Hepatocyte (in vitro differentiated cells): Measurements from ENCODE around the gene RBM6. TPM values are rescaled to one million over a fixed set of nuclear protein-coding genes. Genes with fewer than 3 reads are reported as not detected.
A peak's percentile ranks its signal among the peaks of the same experiment; 100 is the strongest.
"Not testable (repeated sequence)": the region's sequence is repeated elsewhere in the genome, so short reads cannot be mapped to it uniquely, and the experiment has no call there.

Experiments
- DNase-seq: peaks from one replicate; pipeline ENCODE4 v3.0.0-alpha.2; 2016; ENCODE audit warnings: low spot score
- H2AFZ ChIP-seq: fragments of 200-600 bp; sonication (generic); 2 replicates; pipeline ENCODE4 v1.6.0; 2016; ENCODE audit warnings: antibody characterized with exemption, mild to moderate bottlenecking
- H3K27ac ChIP-seq: fragments of 200-600 bp; sonication (generic); 2 replicates; pipeline ENCODE4 v1.5.1; 2016; ENCODE audit warnings: mild to moderate bottlenecking
- H3K27me3 ChIP-seq: fragments of 200-600 bp; sonication (generic); 2 replicates; pipeline ENCODE4 v1.6.1; 2016
- H3K36me3 ChIP-seq: fragments of 200-600 bp; sonication (generic); replicated peaks from 2 replicates; pipeline ENCODE4 v1.5.1; 2016; ENCODE audit warnings: low read depth; ENCODE audit not compliant: insufficient read depth
- H3K4me1 ChIP-seq: fragments of 200-600 bp; sonication (generic); 2 replicates; pipeline ENCODE4 v1.5.1; 2016; ENCODE audit warnings: mild to moderate bottlenecking, moderate library complexity; ENCODE audit not compliant: insufficient read depth
- H3K4me2 ChIP-seq: fragments of 200-600 bp; sonication (generic); 2 replicates; pipeline ENCODE4 v1.6.0; 2016
- H3K4me3 ChIP-seq: fragments of 200-600 bp; sonication (generic); 2 replicates; pipeline ENCODE4 v1.5.1; 2016; ENCODE audit warnings: mild to moderate bottlenecking
- H3K79me2 ChIP-seq: fragments of 200-600 bp; sonication (generic); 2 replicates; pipeline ENCODE4 v1.6.0; 2017; ENCODE audit warnings: mild to moderate bottlenecking
- H3K9me2 ChIP-seq: fragments of 200-600 bp; sonication (generic); replicated peaks from 2 replicates; pipeline ENCODE4 v1.6.0; 2017; ENCODE audit warnings: mild to moderate bottlenecking; ENCODE audit not compliant: insufficient read depth
- H3K9me3 ChIP-seq: fragments of 200-600 bp; sonication (generic); 2 replicates; pipeline ENCODE4 v1.5.1; 2016; ENCODE audit warnings: low read depth, mild to moderate bottlenecking
- H4K20me1 ChIP-seq: fragments of 200-600 bp; sonication (generic); 2 replicates; pipeline ENCODE4 v1.6.0; 2016; ENCODE audit warnings: mild to moderate bottlenecking; ENCODE audit not compliant: insufficient read depth, poor library complexity, severe bottlenecking
- EZH2 ChIP-seq: fragments of 200-600 bp; sonication (generic); IDR thresholded peaks from 2 replicates; pipeline ENCODE4 v1.6.1; 2016; ENCODE audit warnings: antibody characterized with exemption, mild to moderate bottlenecking, borderline replicate concordance
- EZH2phosphoT487 ChIP-seq: fragments of 200-600 bp; sonication (generic); IDR thresholded peaks from one replicate; pipeline ENCODE4 v1.6.1; 2018; ENCODE audit warnings: antibody characterized with exemption, mild to moderate bottlenecking, low read depth, moderate library complexity; ENCODE audit not compliant: unreplicated experiment, severe bottlenecking
- WGBS: methylation state at CpG from one replicate; pipeline ENCODE4 v1.1.6; 2016; ENCODE audit warnings: low lambda C conversion rate; ENCODE audit errors: missing lambda C conversion rate; 5-methylcytosine and 5-hydroxymethylcytosine counted together
- polyA plus RNA-seq: library from polyadenylated mRNA; unstranded; fragments of >200 nt; fragmentation: Nextera tagmentation; extraction: Ambion mirVana; gene quantifications from 2 replicates; pipeline ENCODE4 v1.2.1, GENCODE V29; 2016
- total RNA-seq: library from RNA; depleted of rRNA; stranded (reverse); fragments of >200 nt; gene quantifications from 2 replicates; pipeline ENCODE4 v1.2.3, GENCODE V29; 2014
- TF ChIP-seq, protein P1 (sequence below): fragments of 200-600 bp; sonication (generic); IDR thresholded peaks from 2 replicates; pipeline ENCODE4 v1.5.1; 2016; ENCODE audit warnings: antibody characterized with exemption, mild to moderate bottlenecking; ENCODE audit not compliant: poor library complexity

The RBM6 gene
- total and polyA plus RNA-seq, 2 experiments from 2014 or later: 47.2 to 69.0 TPM

DNA sequence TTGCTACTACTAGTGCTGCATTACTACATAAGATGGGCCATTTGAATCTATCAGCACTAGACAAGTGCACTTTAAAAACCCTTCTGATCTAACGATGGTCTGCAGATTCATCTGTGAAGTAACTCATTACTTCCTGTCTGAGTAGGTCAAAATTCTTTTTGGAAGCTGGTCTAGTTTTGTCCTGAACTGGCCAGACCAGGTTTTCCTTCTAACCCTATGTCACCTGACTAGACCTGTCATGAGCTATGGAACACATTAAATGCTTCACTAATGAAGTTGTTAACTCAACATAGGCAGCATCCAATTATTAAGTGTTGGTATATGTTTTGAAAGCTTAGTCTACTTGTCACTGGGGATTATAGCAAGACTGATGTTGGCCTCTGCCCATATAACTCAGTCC, 138.7 kb downstream of the RBM6 start:
- H3K27ac ChIP-seq: no peak overlapping the region
- no peak overlapping the region for H3K4me3 ChIP-seq
- DNase-seq: no peak
- no peaks in the 10 kb centered on the region for H3K79me2 ChIP-seq
- TF ChIP-seq, protein P1, sequence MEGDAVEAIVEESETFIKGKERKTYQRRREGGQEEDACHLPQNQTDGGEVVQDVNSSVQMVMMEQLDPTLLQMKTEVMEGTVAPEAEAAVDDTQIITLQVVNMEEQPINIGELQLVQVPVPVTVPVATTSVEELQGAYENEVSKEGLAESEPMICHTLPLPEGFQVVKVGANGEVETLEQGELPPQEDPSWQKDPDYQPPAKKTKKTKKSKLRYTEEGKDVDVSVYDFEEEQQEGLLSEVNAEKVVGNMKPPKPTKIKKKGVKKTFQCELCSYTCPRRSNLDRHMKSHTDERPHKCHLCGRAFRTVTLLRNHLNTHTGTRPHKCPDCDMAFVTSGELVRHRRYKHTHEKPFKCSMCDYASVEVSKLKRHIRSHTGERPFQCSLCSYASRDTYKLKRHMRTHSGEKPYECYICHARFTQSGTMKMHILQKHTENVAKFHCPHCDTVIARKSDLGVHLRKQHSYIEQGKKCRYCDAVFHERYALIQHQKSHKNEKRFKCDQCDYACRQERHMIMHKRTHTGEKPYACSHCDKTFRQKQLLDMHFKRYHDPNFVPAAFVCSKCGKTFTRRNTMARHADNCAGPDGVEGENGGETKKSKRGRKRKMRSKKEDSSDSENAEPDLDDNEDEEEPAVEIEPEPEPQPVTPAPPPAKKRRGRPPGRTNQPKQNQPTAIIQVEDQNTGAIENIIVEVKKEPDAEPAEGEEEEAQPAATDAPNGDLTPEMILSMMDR: no peak
- TF ChIP-seq EZH2phosphoT487 (no peak), EZH2 (no peak)
- no peak overlapping the region for H3K4me2 ChIP-seq
- H3K9me2 ChIP-seq: no peaks in the 10 kb centered on the region
- no peaks in the 10 kb centered on the region for H3K27me3 ChIP-seq
- no peaks in the 10 kb centered on the region for H3K4me1 ChIP-seq
- no peak overlapping the region for H2AFZ ChIP-seq
- no peaks in the 10 kb centered on the region for H3K9me3 ChIP-seq
- WGBS: 86% methylated on average over 1 of the region's 1 CpG
- no peaks in the 10 kb centered on the region for H3K36me3 ChIP-seq
- no peaks in the 10 kb centered on the region for H4K20me1 ChIP-seq

GRCh38 chr3:50084951-50085350, 145.0 kb downstream of the RBM6 start:
- H3K27me3 ChIP-seq, DNase-seq, H3K36me3 ChIP-seq, H4K20me1 ChIP-seq, H3K4me3 ChIP-seq, H3K4me1 ChIP-seq, H3K9me3 ChIP-seq, H3K27ac ChIP-seq, H3K4me2 ChIP-seq, H2AFZ ChIP-seq, H3K9me2 ChIP-seq: not testable (repeated sequence)
- peaks cover 15% of the 10 kb centered on the region for H3K79me2 ChIP-seq
- 97% methylated on average over 11 of the region's 33 CpGs for WGBS

DNA sequence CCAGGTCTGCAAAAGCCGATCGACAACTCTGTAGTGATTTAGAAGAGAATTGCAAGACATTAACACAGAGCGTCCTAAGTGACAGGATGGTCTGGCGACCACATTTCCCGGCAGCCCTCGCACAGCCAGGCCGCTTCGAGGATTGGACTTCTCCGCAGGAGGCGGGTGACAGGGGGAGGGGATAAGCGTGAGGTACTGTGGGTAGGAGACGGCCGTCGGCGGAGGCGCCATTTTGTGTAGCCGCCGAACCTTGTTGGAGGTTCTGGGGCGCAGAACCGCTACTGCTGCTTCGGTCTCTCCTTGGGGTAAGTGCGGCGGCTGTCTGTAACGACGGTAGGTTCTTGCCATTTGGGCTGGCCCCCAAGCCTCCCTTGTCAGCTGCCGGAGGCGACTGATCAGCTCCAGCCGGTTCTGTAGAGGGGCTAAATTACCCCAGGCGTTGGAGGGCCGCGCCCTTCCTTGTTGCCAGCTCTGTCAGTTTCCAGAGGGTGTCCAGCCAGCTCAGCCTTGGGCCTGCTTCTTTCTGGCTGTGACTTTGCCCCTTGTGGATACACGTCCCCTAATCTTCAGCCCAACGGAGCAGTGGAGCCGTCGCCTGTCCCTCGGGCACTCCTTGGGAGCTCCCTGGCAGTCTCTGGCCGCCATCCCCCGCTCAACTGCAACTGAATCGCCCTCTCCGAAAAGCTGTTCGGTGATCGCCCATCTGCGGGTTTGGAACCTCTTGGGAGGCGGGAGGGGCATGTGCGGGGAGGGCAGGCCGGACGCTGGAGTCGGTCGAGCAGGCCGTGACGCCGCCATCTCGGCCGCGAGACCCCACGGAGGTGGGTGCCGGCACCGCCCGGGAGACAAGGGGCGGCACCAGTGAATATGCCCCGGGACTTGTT, 149.0 kb downstream of the RBM6 start, which contains the start of gene RBM5:
Gene RBM5 (plus strand): TSS at position 195 of the 884 bp plus-strand sequence. CDS start 1,516 bp downstream, outside the sequence.
- peak within 1 kb of the TSS; percentile 75 for H3K4me2 ChIP-seq
- WGBS: under 1% methylated on average over 61 of the region's 61 CpGs
- no peak for TF ChIP-seq EZH2
- TF ChIP-seq EZH2phosphoT487: no peak
- TF ChIP-seq, protein P1: no peak
- H3K79me2 ChIP-seq: peaks cover 55% of the 10 kb centered on the region
- peak within 1 kb of the TSS; percentile 95 for H2AFZ ChIP-seq
- peak; percentile 96 for DNase-seq
- H3K4me3 ChIP-seq: peak within 1 kb of the TSS; percentile 98
- H3K36me3 ChIP-seq: no peaks in the 10 kb centered on the region
- H3K4me1 ChIP-seq: peaks cover 17% of the 10 kb centered on the region
- no peaks in the 10 kb centered on the region for H3K9me3 ChIP-seq
- H4K20me1 ChIP-seq: peaks cover 40% of the 10 kb centered on the region
- H3K27me3 ChIP-seq: no peaks in the 10 kb centered on the region
- H3K9me2 ChIP-seq: no peaks in the 10 kb centered on the region
- H3K27ac ChIP-seq: peak within 1 kb of the TSS; percentile 97

DNA sequence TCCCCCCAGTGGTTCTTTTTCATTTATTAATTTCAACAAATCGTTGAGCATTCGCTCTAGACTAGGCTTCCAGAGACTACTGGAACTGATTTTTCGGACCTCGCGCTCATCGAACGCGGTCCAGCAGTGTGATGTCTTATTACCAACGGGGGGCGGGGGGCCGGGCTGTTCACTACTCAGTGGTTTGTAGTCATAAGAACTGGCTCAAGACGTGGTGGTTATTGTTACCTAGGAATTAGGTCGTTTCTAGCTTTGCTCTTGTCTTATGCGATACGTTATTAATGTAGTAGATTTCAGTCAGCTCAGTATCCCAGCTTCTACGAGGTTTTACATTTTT, 149.6 kb downstream of the RBM6 start:
- Histone ChIP-seq H4K20me1 (peaks cover 43% of the 10 kb centered on the region), H3K27ac (peak overlapping the region; percentile 97), H3K4me1 (peaks cover 17% of the 10 kb centered on the region), H3K9me2 (no peaks in the 10 kb centered on the region), H2AFZ (peak overlapping the region; percentile 90), H3K79me2 (peaks cover 60% of the 10 kb centered on the region), H3K4me2 (peak overlapping the region; percentile 75), H3K9me3 (no peaks in the 10 kb centered on the region), H3K36me3 (no peaks in the 10 kb centered on the region), H3K27me3 (no peaks in the 10 kb centered on the region), H3K4me3 (peak overlapping the region; percentile 98)
- DNase-seq: no peak
- 3% methylated on average over 16 of the region's 16 CpGs for WGBS
- TF ChIP-seq EZH2: no peak
- TF ChIP-seq, protein P1: no peak
- TF ChIP-seq EZH2phosphoT487: no peak
